Loucy (cell line): Measurements from ENCODE around the gene PSMB2.
A peak's percentile ranks its signal among the peaks of the same experiment; 100 is the strongest.

Source experiments
- H2AFZ ChIP-seq: fragments of 200-600 bp; sonication (generic); 2 replicates; pipeline ENCODE4 v1.6.0; 2016; ENCODE audit warnings: antibody characterized with exemption, mild to moderate bottlenecking, low read length, moderate library complexity
- H3F3A ChIP-seq: fragments of 200-600 bp; 2 replicates; pipeline ENCODE4 v1.6.0; 2016; ENCODE audit warnings: antibody characterized with exemption, low read depth, mild to moderate bottlenecking
- H3K27me3 ChIP-seq: fragments of 200-600 bp; sonication (generic); 2 replicates; pipeline ENCODE4 v1.6.1; 2014; ENCODE audit warnings: low read length, mild to moderate bottlenecking; ENCODE audit not compliant: insufficient read depth, poor library complexity, severe bottlenecking
- H3K36me3 ChIP-seq: fragments of 200-600 bp; sonication (generic); 2 replicates; pipeline ENCODE4 v1.6.1; 2016; ENCODE audit warnings: low read length; ENCODE audit not compliant: insufficient read depth
- H3K4me1 ChIP-seq: fragments of 200-600 bp; sonication (generic); 2 replicates; pipeline ENCODE4 v1.5.1; 2014; ENCODE audit warnings: low read length, mild to moderate bottlenecking; ENCODE audit not compliant: insufficient read depth, poor library complexity, severe bottlenecking
- H3K4me2 ChIP-seq: fragments of 200-600 bp; sonication (generic); 2 replicates; pipeline ENCODE4 v1.6.0; 2014; ENCODE audit warnings: antibody characterized with exemption, low read length, low read depth, mild to moderate bottlenecking; ENCODE audit not compliant: poor library complexity, severe bottlenecking
- H3K4me3 ChIP-seq: fragments of 200-600 bp; sonication (generic); 2 replicates; pipeline ENCODE4 v1.5.1; 2014; ENCODE audit warnings: low read length, mild to moderate bottlenecking, mixed read lengths; ENCODE audit not compliant: poor library complexity, severe bottlenecking
- H3K79me2 ChIP-seq: fragments of 200-600 bp; sonication (generic); 2 replicates; pipeline ENCODE4 v1.6.1; 2014; ENCODE audit warnings: low read length; ENCODE audit not compliant: insufficient read depth
- H3K9ac ChIP-seq: fragments of 200-600 bp; sonication (generic); 2 replicates; pipeline ENCODE4 v1.6.0; 2014; ENCODE audit warnings: mild to moderate bottlenecking, low read depth, low read length, moderate library complexity; ENCODE audit not compliant: poor library complexity, severe bottlenecking
- H3K9me2 ChIP-seq: fragments of 200-600 bp; sonication (generic); replicated peaks from 2 replicates; pipeline ENCODE4 v1.6.1; 2016; ENCODE audit warnings: low read depth, low read length, mixed read lengths
- H3K9me3 ChIP-seq: fragments of 200-600 bp; sonication (generic); 2 replicates; pipeline ENCODE4 v1.6.1; 2014; ENCODE audit warnings: mild to moderate bottlenecking, antibody characterized with exemption, low read length, low read depth; ENCODE audit not compliant: insufficient read depth
- H4K20me1 ChIP-seq: fragments of 200-600 bp; sonication (generic); 2 replicates; pipeline ENCODE4 v1.6.0; 2014; ENCODE audit warnings: antibody characterized with exemption, low read length, mild to moderate bottlenecking; ENCODE audit not compliant: insufficient read depth, poor library complexity, severe bottlenecking
- CTCF ChIP-seq: fragments of 200-600 bp; sonication (generic); conservative IDR thresholded peaks from 2 replicates; pipeline ENCODE4 v1.5.1; 2014; ENCODE audit warnings: mild to moderate bottlenecking, antibody characterized with exemption, low read length
- EZH2phosphoT487 ChIP-seq: fragments of 200-600 bp; IDR thresholded peaks from 2 replicates; pipeline ENCODE4 v1.6.1; 2018; ENCODE audit warnings: antibody characterized with exemption, mild to moderate bottlenecking, moderate library complexity, borderline replicate concordance

The PSMB2 gene

DNA sequence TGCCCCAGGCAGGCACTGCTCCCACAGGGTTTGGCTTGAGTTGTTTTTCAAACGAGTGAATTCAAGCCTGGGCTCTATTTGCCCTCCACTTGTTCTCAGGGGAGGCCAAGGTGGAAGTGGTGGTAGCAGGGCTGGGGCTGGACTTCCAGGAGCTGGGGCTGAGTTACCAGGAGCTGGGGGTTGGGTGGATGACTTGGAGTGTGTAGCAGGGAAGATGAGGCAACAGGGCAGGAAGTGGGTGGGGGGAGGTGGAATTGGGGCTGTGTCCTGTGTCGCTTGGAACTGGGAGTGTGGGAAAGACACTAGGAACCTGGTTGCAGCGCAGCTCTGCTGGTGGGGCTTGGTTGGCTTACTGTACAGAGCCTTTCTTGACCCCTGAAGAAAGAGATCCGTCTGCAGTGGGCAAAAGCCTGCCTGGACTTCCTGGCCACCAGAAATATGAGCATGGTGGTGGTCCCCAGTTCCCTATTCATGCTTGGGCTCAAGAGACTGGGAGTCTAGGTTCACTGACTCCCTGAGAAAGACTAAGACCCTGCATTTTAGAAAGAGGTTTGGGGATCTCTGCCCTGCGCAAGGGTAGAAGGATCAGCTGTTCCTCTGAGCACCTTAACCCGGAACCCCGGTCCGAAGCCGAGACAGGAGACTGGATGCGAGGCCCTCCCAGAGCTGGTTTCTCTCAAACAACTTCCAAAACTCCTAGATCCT lies 65.1 kb downstream of the PSMB2 start:
- TF ChIP-seq CTCF, result no peak
- TF ChIP-seq EZH2phosphoT487, result no peak
- peaks cover 3% of the 10 kb centered on the region; the same call in 1 of the 2 replicates for H3F3A ChIP-seq
- H4K20me1 ChIP-seq, result no peaks in the 10 kb centered on the region
- H3K27me3 ChIP-seq, result no peaks in the 10 kb centered on the region
- peak overlapping the region; percentile 89 for H3K4me3 ChIP-seq
- H3K9me2 ChIP-seq, result no peaks in the 10 kb centered on the region
- peaks cover 40% of the 10 kb centered on the region for H3K4me1 ChIP-seq
- H3K36me3 ChIP-seq, result no peaks in the 10 kb centered on the region
- H3K79me2 ChIP-seq, result peaks cover 38% of the 10 kb centered on the region
- no peaks in the 10 kb centered on the region for H3K9me3 ChIP-seq
- peak overlapping the region; percentile 86 for H3K4me2 ChIP-seq
- H3K9ac ChIP-seq, result peak overlapping the region; percentile 93
- no peak overlapping the region for H2AFZ ChIP-seq

DNA sequence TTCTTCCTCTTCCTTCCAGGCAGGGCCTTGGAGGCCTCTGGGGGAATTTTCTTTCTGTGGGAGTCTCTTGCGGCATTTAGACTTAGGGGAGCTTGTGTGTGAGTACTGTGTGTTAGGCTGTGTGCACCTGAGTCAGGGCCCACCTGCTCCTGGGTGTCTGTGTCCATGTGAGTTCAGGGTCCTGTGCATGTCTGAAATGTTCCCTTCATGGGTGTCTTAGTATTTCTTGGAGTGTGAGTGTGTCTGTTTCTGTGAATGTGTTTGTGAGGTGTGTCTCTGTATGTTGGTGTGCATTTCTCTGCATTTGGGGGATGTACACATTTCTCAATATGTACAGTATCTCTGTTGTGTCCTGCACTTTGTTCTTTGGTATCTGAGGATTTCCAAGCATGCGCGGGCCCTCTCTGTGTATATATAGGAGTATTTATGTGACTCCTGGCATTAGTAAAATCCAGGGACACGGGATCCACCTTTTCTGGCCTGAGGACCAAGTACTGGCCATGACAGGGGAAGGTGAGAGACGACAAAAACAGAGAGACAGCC lies 65.8 kb downstream of the PSMB2 start:
- H3K4me2 ChIP-seq, result peak overlapping the region; percentile 86
- H3K4me1 ChIP-seq, result peaks cover 34% of the 10 kb centered on the region
- no peaks in the 10 kb centered on the region for H3K9me3 ChIP-seq
- H3F3A ChIP-seq, result no peaks in the 10 kb centered on the region
- no peak overlapping the region for H2AFZ ChIP-seq
- no peak for TF ChIP-seq EZH2phosphoT487
- no peak for TF ChIP-seq CTCF
- no peaks in the 10 kb centered on the region for H3K36me3 ChIP-seq
- H3K79me2 ChIP-seq, result peaks cover 38% of the 10 kb centered on the region
- H3K27me3 ChIP-seq, result no peaks in the 10 kb centered on the region
- H3K4me3 ChIP-seq, result no peak overlapping the region
- H4K20me1 ChIP-seq, result no peaks in the 10 kb centered on the region
- H3K9me2 ChIP-seq, result no peaks in the 10 kb centered on the region
- H3K9ac ChIP-seq, result peak overlapping the region; percentile 93

DNA sequence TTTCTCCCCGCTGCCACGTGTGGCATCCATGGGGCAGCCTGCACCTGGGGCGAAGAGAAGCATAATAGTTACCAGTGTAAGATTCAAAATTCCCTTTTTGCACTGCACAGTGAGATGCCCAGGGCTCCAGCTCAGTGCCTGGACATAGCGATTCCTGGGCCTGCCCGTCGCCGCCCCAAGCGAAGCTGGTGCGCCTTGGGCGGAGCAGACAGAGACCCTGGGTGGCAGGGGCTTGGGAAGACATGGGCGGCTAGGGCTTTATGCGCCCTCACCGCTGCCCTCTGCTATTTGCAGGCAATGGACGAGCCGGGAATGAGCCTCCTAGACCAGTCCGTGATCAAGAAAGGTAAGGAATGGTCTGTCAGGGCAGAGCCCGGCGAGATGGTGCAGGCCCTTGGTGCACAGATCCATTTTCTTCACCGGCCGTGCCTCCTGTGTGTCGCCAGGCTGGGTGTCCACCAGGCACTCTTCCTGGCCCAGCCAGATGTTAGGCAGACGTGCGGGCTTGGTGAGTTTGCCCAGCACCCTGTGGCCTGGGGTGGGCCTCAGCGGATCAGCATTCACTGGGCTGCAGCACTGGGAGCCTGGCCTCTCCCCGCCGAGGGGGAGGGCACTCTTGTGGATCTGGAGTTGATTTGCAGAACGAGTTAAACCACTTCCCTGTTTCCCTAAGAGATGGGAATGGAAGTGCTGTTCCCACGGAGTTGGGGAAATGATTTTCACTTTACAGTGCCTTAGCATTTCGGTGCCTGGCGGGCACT lies 66.5 kb downstream of the PSMB2 start:
- TF ChIP-seq EZH2phosphoT487, result no peak
- Histone ChIP-seq H3K9ac (peak overlapping the region; percentile 93), H3K4me2 (no peak overlapping the region), H3K36me3 (no peaks in the 10 kb centered on the region), H4K20me1 (no peaks in the 10 kb centered on the region), H3K79me2 (peaks cover 33% of the 10 kb centered on the region), H3K4me1 (peaks cover 34% of the 10 kb centered on the region), H2AFZ (no peak overlapping the region), H3K4me3 (no peak overlapping the region), H3K9me2 (no peaks in the 10 kb centered on the region), H3F3A (no peaks in the 10 kb centered on the region), H3K9me3 (no peaks in the 10 kb centered on the region), H3K27me3 (no peaks in the 10 kb centered on the region)
